ENCODE data around the gene KIRREL3.

KIRREL3 gene

GRCh38 chr11:126901783-126902182, 98.8 kb downstream of the KIRREL3 start:
- DNase-seq: no peak

- no peak for DNase-seq
These were observed 100.4 kb downstream of the KIRREL3 start for GRCh38 chr11:126899961-126900748.

- no peak for DNase-seq
These were observed 101.8 kb downstream of the KIRREL3 start for GRCh38 chr11:126898802-126899201.

GRCh38 chr11:126897430-126897829, 103.1 kb downstream of the KIRREL3 start:
- no peak for DNase-seq

GRCh38 chr11:126896025-126896424, 104.5 kb downstream of the KIRREL3 start:
- DNase-seq: no peak

GRCh38 chr11:126893796-126894195, 106.8 kb downstream of the KIRREL3 start:
- no peak for DNase-seq

- no peak for DNase-seq
These were observed 107.8 kb downstream of the KIRREL3 start for GRCh38 chr11:126892756-126893155.

GRCh38 chr11:126891556-126892217, 108.9 kb downstream of the KIRREL3 start:
- DNase-seq: no peak

- DNase-seq: no peak
These were observed 110.0 kb downstream of the KIRREL3 start for GRCh38 chr11:126890561-126890960.

- DNase-seq: no peak
These were observed 112.4 kb downstream of the KIRREL3 start for GRCh38 chr11:126888115-126888712.

- DNase-seq: peak; percentile 20
These were observed 113.9 kb downstream of the KIRREL3 start for GRCh38 chr11:126886636-126887035.

GRCh38 chr11:126886085-126886484, 114.5 kb downstream of the KIRREL3 start:
- DNase-seq: no peak

- DNase-seq: no peak
These were observed 116.0 kb downstream of the KIRREL3 start for GRCh38 chr11:126884594-126884993.

- no peak for DNase-seq
These were observed 116.4 kb downstream of the KIRREL3 start for GRCh38 chr11:126884192-126884591.

- no peak for DNase-seq
These were observed 119.7 kb downstream of the KIRREL3 start for GRCh38 chr11:126880872-126881271.

- DNase-seq: peak; percentile 77
These were observed 121.1 kb downstream of the KIRREL3 start for GRCh38 chr11:126879516-126879915.

- no peak for DNase-seq
These were observed 121.6 kb downstream of the KIRREL3 start for GRCh38 chr11:126878913-126879482.

GRCh38 chr11:126874831-126875230, 125.7 kb downstream of the KIRREL3 start:
- DNase-seq: peak; percentile 21

GRCh38 chr11:126874276-126874675, 126.3 kb downstream of the KIRREL3 start:
- no peak for DNase-seq

GRCh38 chr11:126871792-126872191, 128.8 kb downstream of the KIRREL3 start:
- no peak for DNase-seq

- peak; percentile 64 for DNase-seq
These were observed 130.5 kb downstream of the KIRREL3 start for GRCh38 chr11:126870021-126870420.

- no peak for DNase-seq
These were observed 131.8 kb downstream of the KIRREL3 start for GRCh38 chr11:126868741-126869140.

GRCh38 chr11:126864934-126865333, 135.6 kb downstream of the KIRREL3 start:
- DNase-seq: no peak
